Keratinocyte (primary cell): ENCODE results near the gene EYA3.

ENCODE experiments used
- EZH2 ChIP-seq: IDR thresholded peaks from one replicate; pipeline ENCODE4 v1.6.1; 2012; ENCODE audit warnings: inconsistent platforms, mild to moderate bottlenecking, low read length, moderate library complexity
- TF ChIP-seq, protein P1 (sequence below), 3 experiments: IDR thresholded peaks in 1 of 3; conservative IDR thresholded peaks in 1 of 3; optimal IDR thresholded peaks in 1 of 3; 2 replicates in 2 of 3; 3 replicates in 1 of 3; pipeline versions ENCODE3 to v1.5.1; 2011; ENCODE audit warnings: low read length in 3 of 3, mild to moderate bottlenecking in 3 of 3, moderate library complexity in 2 of 3, control low read depth in 1 of 3, inconsistent platforms in 1 of 3; ENCODE audit not compliant: insufficient read depth in 2 of 3; ENCODE audit errors: extremely low read depth in 1 of 3

DNA sequence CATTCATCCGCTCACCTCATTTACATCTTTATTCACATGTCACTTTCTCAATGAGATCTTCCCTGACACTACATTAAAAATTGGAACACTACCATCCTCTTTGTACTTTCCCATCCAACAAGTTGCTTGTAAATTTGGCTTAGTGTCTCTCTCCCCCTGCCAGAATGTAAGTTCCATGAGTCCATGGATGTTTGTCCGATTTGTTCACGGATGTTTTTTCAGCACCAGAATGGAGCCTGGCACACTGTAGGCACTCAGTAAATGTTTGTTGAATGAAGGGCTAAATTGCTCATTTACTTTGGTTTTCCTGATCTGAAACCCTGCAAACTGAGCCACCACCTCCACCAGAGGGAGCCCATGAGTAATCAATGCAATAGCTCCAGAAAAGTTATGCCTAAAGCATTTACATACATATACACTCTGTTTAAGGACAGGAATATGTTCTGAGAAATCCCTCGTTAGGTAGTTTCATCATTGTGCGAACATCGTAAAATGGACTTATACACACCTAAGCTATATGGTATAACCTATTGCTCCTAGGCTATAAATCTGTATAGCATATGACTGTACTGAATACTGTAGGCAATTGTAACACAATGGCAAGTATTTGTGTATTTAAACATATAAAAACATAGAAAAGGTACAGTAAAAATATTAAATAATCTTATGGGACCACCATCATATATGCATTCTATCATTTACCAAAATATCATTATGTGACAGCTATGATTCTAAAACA lies 2.8 kb upstream of the EYA3 start:
- TF ChIP-seq, protein P1, sequence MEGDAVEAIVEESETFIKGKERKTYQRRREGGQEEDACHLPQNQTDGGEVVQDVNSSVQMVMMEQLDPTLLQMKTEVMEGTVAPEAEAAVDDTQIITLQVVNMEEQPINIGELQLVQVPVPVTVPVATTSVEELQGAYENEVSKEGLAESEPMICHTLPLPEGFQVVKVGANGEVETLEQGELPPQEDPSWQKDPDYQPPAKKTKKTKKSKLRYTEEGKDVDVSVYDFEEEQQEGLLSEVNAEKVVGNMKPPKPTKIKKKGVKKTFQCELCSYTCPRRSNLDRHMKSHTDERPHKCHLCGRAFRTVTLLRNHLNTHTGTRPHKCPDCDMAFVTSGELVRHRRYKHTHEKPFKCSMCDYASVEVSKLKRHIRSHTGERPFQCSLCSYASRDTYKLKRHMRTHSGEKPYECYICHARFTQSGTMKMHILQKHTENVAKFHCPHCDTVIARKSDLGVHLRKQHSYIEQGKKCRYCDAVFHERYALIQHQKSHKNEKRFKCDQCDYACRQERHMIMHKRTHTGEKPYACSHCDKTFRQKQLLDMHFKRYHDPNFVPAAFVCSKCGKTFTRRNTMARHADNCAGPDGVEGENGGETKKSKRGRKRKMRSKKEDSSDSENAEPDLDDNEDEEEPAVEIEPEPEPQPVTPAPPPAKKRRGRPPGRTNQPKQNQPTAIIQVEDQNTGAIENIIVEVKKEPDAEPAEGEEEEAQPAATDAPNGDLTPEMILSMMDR (optimal IDR thresholded peaks at IDR 0.05 in 1 of 3, IDR thresholded peaks at IDR 0.05 in 1 of 3, conservative IDR thresholded peaks at IDR 0.05 in 1 of 3; ENCODE audit: extremely low read depth in 1 of 3, insufficient read depth in 2 of 3, low read length in 3 of 3): peak; percentile 74 to 91 (median 77)
- no peak for TF ChIP-seq EZH2
